HG02885 (cell line): ENCODE measurements around the gene CASZ1.

Experiments
- ATAC-seq: cut with Tn5 transposase; IDR thresholded peaks from one replicate; pipeline ENCODE4 v1.9.1; 2021; ENCODE audit warnings: mild to moderate bottlenecking; ENCODE audit not compliant: unreplicated experiment, poor library complexity

Gene CASZ1

GRCh38 chr1:10800778-10801177 lies 4.3 kb upstream of the CASZ1 start:
- ATAC-seq, result no peak

DNA sequence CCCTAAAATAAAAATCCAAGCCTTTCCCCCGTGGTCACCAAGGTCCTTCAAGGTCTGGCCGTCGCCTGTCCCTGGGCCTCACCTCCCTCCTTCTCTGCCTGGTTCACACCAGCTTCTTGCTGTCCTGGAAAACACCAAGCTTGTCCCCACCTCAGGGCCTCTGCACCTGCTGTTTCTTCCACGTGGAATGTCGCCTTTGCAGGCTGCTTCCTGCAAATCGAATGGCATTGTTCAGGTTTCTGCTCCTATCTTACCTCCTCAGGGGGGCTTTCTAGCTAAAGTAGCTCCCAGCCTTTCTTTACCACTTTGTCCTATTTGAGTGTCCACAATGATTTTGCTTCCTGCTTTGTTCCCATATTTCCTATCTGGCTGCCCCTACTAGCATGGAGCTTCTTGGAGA lies 3.3 kb upstream of the CASZ1 start:
- ATAC-seq, result no peak

DNA sequence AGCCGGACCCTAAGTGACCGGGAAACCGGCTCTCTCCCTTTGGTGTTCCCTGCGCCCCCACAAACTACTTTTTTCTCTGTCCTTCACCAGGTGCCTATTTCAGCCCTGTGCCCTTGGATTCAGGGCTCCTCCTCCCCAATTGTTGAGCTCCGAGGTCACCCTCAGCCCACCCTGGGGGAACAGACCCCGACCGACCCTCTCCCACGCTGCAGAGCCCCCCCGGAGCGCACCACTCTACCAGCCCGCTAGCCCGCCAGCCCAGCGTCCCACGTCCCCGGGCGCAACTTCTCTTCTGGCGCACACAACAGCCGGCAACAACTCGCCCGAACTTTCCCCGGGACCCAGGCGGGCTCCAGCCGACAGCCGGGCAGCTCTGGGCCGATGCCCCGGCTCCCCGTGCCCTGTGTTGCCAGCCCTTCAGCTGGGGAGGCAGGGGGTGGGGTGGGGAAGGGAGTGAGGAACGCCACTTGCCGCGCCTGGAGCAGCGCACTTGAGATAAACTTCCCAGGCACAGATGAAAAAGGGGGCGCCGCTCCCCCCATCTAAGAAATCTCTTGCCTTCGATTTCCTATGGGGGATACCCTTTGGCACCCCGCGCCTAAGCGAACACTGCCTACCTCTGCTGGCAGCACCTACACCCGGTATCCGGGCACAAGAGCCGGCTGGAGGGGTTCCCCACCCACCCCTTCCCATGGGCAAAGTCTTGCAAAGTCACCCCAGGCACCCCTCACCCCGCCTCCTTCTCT lies 997 bp downstream of the CASZ1 start:
- no peak for ATAC-seq

GRCh38 chr1:10794724-10795275 lies 1.6 kb downstream of the CASZ1 start:
- ATAC-seq, result no peak

- no peak for ATAC-seq
Observed at GRCh38 chr1:10793129-10793651, 3.3 kb downstream of the CASZ1 start.

GRCh38 chr1:10791105-10791951 lies 5.1 kb downstream of the CASZ1 start:
- ATAC-seq, result no peak

GRCh38 chr1:10789803-10790702 lies 6.4 kb downstream of the CASZ1 start:
- ATAC-seq, result no peak

DNA sequence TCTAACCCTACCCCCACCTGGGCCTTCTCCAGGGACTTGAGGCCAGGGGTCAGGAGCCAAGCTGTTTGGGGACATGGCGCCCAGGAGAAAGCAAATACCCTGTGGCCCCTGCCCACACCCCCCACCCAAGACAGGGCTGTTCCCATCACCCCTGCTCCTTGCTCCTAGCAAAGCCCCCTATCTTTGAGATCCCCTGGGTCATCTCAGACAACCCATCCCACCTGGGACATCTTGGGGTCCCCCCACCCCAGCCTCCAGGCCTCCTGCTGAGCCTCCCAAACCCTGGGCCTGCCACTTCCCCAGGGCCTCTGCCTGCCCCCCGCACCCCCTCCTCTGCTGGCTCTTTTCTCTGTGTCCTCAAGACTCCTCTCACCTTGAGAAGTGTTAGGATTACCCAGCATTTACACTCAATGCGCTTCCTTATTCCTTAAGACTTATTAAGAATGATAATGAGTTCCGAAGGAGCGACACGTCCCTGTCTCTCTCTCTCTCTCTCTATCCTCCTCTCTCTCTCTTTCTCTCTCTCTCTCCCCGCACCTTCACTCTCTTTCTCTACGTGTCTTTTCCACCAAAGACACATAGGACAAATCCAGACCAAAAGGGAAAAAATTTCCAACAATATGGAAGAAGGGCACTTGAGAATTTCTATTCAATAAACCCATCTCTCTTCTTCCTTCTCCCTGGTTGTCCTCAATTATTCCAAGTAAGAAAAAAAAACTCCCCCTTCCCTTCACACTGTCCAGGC lies 7.2 kb downstream of the CASZ1 start:
- ATAC-seq, result no peak

DNA sequence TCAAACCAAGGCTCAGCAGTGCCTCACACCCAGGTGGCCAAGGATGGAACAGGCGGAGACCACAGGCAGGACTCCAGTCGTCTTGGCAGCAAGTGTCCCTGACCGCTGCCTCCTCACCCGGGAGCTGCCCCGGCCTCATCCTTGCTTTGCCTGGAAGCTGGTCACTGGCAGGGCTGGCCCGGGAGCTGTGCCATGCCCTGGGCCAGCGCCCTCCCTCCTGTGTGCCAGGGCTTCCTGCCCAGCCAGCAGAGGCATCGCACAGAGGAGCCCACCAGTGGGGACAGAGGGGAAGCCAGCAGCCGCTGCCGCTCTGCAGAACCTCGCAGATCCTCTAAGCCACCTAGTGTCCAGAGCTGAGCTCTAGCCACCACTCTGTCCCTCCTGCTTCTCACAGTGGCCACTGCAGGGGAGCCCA lies 7.8 kb downstream of the CASZ1 start:
- ATAC-seq, result no peak

GRCh38 chr1:10787286-10787685 lies 9.2 kb downstream of the CASZ1 start:
- no peak for ATAC-seq

- no peak for ATAC-seq
Observed at GRCh38 chr1:10785728-10786638, 10.5 kb downstream of the CASZ1 start.

GRCh38 chr1:10784998-10785727 lies 11.3 kb downstream of the CASZ1 start:
- no peak for ATAC-seq

DNA sequence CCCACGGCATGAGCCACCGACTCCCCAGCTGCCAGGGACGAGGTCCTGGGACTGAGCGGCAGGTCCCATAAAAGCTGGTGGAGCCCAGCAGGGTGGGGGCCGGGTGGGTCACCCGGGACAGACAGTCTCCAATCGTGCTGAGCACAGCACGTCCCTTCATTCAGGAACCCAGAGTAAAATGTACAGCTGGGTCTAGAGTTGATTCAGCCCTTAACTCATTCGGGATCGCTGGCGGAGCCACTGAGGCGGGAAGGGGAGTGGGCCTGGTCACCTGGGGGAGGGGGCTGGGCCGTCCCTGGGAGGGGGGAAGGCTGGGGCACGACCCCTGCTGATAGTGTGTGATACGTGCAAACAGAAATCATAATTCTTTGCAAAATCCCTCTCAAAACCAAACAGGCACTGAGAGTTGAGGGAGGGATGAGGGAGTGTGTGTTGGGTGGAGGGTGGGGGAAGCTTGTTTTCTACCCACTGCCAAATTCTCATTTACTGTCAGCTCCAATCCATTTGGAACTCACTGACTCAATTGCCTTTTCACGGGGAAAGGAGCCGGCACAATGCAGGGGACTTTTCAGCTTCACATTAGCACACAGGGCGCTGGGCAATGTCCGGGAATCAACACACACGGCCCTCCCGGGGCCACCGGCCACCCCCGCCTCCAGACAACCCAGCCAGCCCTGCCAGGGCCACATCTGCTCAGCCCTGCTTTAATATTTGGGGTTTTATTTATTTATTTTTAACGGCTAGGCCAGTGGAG lies 13.8 kb downstream of the CASZ1 start:
- ATAC-seq, result no peak

- ATAC-seq, result no peak
Observed at GRCh38 chr1:10781137-10781536, 15.3 kb downstream of the CASZ1 start.

DNA sequence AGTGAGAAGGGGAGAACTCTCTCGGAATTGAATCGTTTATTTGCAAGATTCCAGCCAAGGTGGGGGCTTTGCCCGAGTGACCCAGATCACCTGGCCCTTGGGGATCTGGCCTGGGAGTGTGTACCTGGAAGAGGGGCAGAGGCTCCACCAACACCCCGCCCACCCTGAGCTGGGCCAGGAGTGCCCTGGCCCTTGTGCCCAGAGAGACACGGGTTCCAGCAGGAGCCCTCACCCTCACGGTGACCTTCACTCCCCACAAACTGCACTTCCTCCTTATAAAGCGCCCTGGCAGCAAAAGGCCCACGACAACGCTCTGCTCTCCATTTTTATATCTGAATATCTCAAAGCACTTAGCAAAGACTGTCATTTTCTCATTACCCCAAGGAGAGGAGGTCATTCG lies 16.6 kb downstream of the CASZ1 start:
- no peak for ATAC-seq

DNA sequence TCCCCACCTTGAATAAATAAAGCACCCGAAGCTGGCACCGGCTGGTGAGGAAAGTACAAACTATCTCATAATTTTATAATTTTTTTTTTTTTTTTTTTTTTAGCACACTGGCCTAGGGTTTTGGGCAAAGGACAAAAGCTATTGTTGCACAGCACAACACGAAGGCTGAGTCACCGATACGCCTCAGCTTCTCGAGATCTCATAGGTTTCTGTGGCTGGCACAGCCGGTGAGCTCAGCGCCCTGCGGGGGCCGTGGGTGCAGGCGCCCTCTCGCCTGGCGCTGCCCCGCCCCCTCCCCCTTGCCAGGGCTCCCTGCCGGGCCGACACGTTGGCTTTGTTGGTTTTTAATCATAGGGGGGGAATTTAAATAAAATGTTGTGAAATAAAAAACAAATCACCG lies 17.2 kb downstream of the CASZ1 start:
- no peak for ATAC-seq

- no peak for ATAC-seq
Observed at GRCh38 chr1:10778640-10779039, 17.8 kb downstream of the CASZ1 start.
